Measurements from ENCODE around the gene LSM14B.

LSM14B gene

GRCh38 chr20:62181808-62182207 lies 59.5 kb downstream of the LSM14B start:
- DNase-seq (ENCODE audit: low read depth), result no peak
- no peak for TF ChIP-seq CTCF (conservative IDR thresholded peaks at IDR 0.05; ENCODE audit: control insufficient read depth, insufficient read depth, low read depth, low read length)
- H3K4me3 ChIP-seq (ENCODE audit: control insufficient read depth, low read depth, low read length), result peak overlapping the region; percentile 93

- peak within 1 kb of the TSS; percentile 93 for H3K4me3 ChIP-seq (ENCODE audit: control insufficient read depth, low read depth, low read length)
- peak; percentile 93 for DNase-seq (ENCODE audit: low read depth)
- no peak for TF ChIP-seq CTCF (conservative IDR thresholded peaks at IDR 0.05; ENCODE audit: control insufficient read depth, insufficient read depth, low read depth, low read length)
These were observed 60.5 kb downstream of the LSM14B start, which contains the start of gene MTG2 for GRCh38 chr20:62182469-62183425. TSS of gene MTG2 (plus strand) at chr20:62183028. CDS start at chr20:62193421, 10,393 bp downstream.

GRCh38 chr20:62183426-62184142 lies 61.3 kb downstream of the LSM14B start:
- no peak for TF ChIP-seq CTCF (conservative IDR thresholded peaks at IDR 0.05; ENCODE audit: control insufficient read depth, insufficient read depth, low read depth, low read length)
- DNase-seq (ENCODE audit: low read depth), result no peak
- H3K4me3 ChIP-seq (ENCODE audit: control insufficient read depth, low read depth, low read length), result peak overlapping the region; percentile 93

Measured in fibroblast of mammary gland (primary cell).